Kidney (tissue), 14 donors: Measurements from ENCODE around the gene CPED1. TPM values are rescaled to one million over a fixed set of nuclear protein-coding genes. Genes with fewer than 3 reads are reported as not detected.

Source experiments
- DNase-seq, 5 donors: peaks; one replicate each; pipeline ENCODE4 v3.0.0-alpha.2; 2013 to 2020
- FAIRE-seq: peaks from 2 replicates; lab custom pipeline; 2012; peaks lifted over from hg19 to GRCh38; lab: Jason Lieb, UNC
- H3K27ac ChIP-seq, 2 donors: one replicate each; pipeline ENCODE4 v1.7.0; 2013; ENCODE audit warnings: low read depth in 2 of 2, low read length in 2 of 2, inconsistent platforms in 1 of 2
- H3K27me3 ChIP-seq: one replicate; pipeline ENCODE4 v1.7.1; 2013; ENCODE audit warnings: low read length, inconsistent platforms; ENCODE audit not compliant: control insufficient read depth, insufficient read depth
- H3K36me3 ChIP-seq, 3 donors: one replicate each; pipeline versions ENCODE4 v1.7.0 to v1.7.1; 2013; ENCODE audit warnings: low read length in 3 of 3, control low read depth in 1 of 3, inconsistent platforms in 1 of 3; ENCODE audit not compliant: insufficient read depth in 3 of 3, control insufficient read depth in 2 of 3
- H3K4me1 ChIP-seq, 3 donors: one replicate each; pipeline versions ENCODE4 v1.7.0 to v1.7.1; 2013; ENCODE audit warnings: low read length in 3 of 3, inconsistent platforms in 1 of 3, low read depth in 1 of 3; ENCODE audit not compliant: control insufficient read depth in 2 of 3, insufficient read depth in 2 of 3
- H3K4me3 ChIP-seq, 3 donors: one replicate each; pipeline versions ENCODE4 v1.7.0 to v1.8.1; 2013; ENCODE audit warnings: low read length in 3 of 3, control low read depth in 1 of 3, inconsistent platforms in 1 of 3
- H3K9ac ChIP-seq, 3 donors: one replicate each; pipeline versions ENCODE4 v1.7.0 to v1.7.1; 2013; ENCODE audit warnings: low read length in 3 of 3, control low read depth in 1 of 3, inconsistent platforms in 1 of 3
- H3K9me3 ChIP-seq, 3 donors: one replicate each; pipeline versions ENCODE4 v1.7.0 to v1.7.1; 2013; ENCODE audit warnings: low read length in 3 of 3, control low read depth in 1 of 3, inconsistent platforms in 1 of 3; ENCODE audit not compliant: control insufficient read depth in 2 of 3, insufficient read depth in 1 of 3
- intact Hi-C: fragments of 100-400 bp; cut with DNase I; formaldehyde crosslinking; loops from one replicate; pipeline ENCODE4 v1.11.1; 2022
- polyA plus RNA-seq: library from polyadenylated mRNA; stranded (reverse); fragments of 350-450 nt; fragmentation: Illumina TruSeq; extraction: RNeasy Lipid Tissue Mini Kit (QIAGEN cat#74804); gene quantifications from one replicate; pipeline ENCODE4 v1.2.3, GENCODE V29; 2014; ENCODE audit warnings: low read depth, low replicate concordance; ENCODE audit not compliant: insufficient read depth
- total RNA-seq: library from RNA; stranded (reverse); fragmentation: NEBNext Ultra II Directional; extraction: Animal tissue kit (Norgen Biotek cat#: 25700); gene quantifications from one replicate; pipeline ENCODE4 v1.2.1, GENCODE V29; 2021
- TF ChIP-seq, protein P1 (sequence below): IDR thresholded peaks from 3 replicates; pipeline ENCODE4 v1.5.1; 2012; ENCODE audit warnings: mild to moderate bottlenecking, moderate library complexity, borderline replicate concordance; ENCODE audit not compliant: insufficient read depth; ENCODE audit errors: extremely low read depth
- donor health status: control.
- donor health status: control.
- donor health status: control.
- donor health status: control.
- donor health status: control.
- donor health status: DM: yes; HTN: yes; CAD: no.
- donor health status: Normal renal cell carcinoma (clear cell type).

The CPED1 gene
- total and polyA plus RNA-seq, 2 donors from 2014 or later: 2.9 to 16.9 TPM

DNA sequence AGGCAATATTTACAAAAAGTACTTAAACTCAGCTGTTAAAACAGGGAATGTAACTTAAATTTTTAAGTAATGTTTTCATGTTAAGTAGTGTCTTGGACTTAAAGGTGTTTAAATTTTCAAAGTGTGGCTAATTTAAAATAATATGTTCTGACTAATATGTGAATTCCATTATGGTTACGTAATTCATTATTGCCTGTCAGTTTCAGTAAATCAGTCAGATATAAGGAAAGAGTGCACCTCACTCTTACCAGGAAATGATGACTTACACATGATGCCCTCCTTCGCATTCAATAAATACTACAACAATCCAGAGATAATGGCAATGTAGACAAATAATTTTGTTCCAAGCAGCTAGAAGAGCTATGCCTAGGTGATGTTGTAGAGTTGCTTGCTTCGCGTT, 271.3 kb downstream of the CPED1 start:
- Histone ChIP-seq H3K9ac (no peak overlapping the region), H3K4me1 (no peaks in the 10 kb centered on the region), H3K27me3 (no peaks in the 10 kb centered on the region), H3K27ac (no peak overlapping the region), H3K36me3 (no peaks in the 10 kb centered on the region), H3K4me3 (no peak overlapping the region), H3K9me3 (no peaks in the 10 kb centered on the region)
- intact Hi-C loops: no loop called here
- TF ChIP-seq, protein P1, sequence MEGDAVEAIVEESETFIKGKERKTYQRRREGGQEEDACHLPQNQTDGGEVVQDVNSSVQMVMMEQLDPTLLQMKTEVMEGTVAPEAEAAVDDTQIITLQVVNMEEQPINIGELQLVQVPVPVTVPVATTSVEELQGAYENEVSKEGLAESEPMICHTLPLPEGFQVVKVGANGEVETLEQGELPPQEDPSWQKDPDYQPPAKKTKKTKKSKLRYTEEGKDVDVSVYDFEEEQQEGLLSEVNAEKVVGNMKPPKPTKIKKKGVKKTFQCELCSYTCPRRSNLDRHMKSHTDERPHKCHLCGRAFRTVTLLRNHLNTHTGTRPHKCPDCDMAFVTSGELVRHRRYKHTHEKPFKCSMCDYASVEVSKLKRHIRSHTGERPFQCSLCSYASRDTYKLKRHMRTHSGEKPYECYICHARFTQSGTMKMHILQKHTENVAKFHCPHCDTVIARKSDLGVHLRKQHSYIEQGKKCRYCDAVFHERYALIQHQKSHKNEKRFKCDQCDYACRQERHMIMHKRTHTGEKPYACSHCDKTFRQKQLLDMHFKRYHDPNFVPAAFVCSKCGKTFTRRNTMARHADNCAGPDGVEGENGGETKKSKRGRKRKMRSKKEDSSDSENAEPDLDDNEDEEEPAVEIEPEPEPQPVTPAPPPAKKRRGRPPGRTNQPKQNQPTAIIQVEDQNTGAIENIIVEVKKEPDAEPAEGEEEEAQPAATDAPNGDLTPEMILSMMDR: no peak
- FAIRE-seq (no peak), DNase-seq (no peak)

DNA sequence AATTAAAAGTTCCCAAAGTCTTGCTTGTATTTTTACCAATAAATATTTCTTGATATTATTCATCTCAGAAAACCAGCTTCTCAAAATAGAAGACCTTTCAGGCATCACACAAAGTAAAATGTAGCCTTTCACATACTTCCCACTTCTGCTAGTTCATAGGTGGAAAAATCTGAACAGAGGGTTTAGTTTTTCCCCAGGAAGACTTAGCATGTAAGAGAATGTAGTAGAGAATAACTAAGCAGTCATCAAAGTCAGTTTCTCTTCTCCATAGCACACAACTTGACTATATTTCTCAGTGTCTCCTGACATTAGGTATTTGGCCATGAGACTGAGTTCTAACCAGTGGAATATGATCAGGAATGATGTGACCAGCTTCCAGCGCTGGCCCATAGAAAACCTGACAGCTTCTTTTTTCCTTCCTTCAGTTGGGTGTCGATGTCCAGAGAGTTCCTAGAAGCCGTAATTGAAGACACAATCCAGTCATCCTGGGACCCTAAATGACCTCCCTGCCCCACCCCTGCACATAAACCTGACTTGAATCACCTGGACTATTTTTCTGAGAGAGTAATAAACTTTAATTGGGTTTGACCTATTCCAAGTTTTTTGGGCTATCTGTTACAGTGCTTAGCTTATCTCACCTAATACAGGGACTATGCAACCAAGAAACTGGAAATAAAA, 272.8 kb downstream of the CPED1 start:
- H3K36me3 ChIP-seq: no peaks in the 10 kb centered on the region

DNA sequence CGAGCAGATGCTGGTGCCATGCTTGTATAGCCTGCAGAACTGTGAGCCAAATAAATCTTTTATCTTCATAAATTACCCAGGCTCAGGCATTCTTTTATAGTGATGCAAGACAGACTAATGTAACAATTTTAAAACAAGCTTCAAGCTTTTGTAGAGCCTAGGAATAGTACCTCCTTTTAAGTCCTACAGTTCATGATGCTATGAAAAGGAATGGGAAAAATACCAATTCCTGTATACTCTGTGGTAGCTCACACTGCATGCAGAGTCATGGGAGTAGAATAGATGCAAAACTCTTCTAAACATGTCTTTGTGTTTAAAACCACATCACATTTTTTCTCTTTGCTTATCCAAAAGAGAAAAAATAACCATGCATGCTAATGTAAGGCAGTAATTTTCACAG, 273.7 kb downstream of the CPED1 start:
- FAIRE-seq: no peak

More for the DNA sequence above, 272.8 kb downstream of the CPED1 start:
- no peak for FAIRE-seq
- H3K4me1 ChIP-seq: no peaks in the 10 kb centered on the region
- TF ChIP-seq, protein P1: no peak
- H3K9me3 ChIP-seq: no peaks in the 10 kb centered on the region
- H3K27me3 ChIP-seq: no peaks in the 10 kb centered on the region
- no peak overlapping the region for H3K27ac ChIP-seq
- H3K4me3 ChIP-seq: no peak overlapping the region
- H3K9ac ChIP-seq: no peak overlapping the region
- no peak for DNase-seq
- intact Hi-C loops: no loop called here

More for the DNA sequence above, 273.7 kb downstream of the CPED1 start:
- Histone ChIP-seq H3K4me3 (no peak overlapping the region), H3K4me1 (no peaks in the 10 kb centered on the region), H3K27ac (no peak overlapping the region), H3K36me3 (no peaks in the 10 kb centered on the region), H3K27me3 (no peaks in the 10 kb centered on the region), H3K9me3 (no peaks in the 10 kb centered on the region), H3K9ac (no peak overlapping the region)
- no peak for DNase-seq
- TF ChIP-seq, protein P1: no peak
- intact Hi-C loops: no loop called here
